GM12873 (cell line): ENCODE data around the gene HIF1A.

ENCODE experiments used
- CTCF ChIP-seq: IDR thresholded peaks from 2 replicates; pipeline ENCODE4 v1.5.1; 2012; ENCODE audit warnings: low read depth, mild to moderate bottlenecking, moderate library complexity, low read length, control low read depth; ENCODE audit not compliant: insufficient read depth; ENCODE audit errors: missing control alignments

The HIF1A gene

GRCh38 chr14:61724133-61724532 lies 28.8 kb downstream of the HIF1A start:
- no peak for TF ChIP-seq CTCF

- TF ChIP-seq CTCF: no peak
Measured at GRCh38 chr14:61726778-61727658, 31.7 kb downstream of the HIF1A start.

DNA sequence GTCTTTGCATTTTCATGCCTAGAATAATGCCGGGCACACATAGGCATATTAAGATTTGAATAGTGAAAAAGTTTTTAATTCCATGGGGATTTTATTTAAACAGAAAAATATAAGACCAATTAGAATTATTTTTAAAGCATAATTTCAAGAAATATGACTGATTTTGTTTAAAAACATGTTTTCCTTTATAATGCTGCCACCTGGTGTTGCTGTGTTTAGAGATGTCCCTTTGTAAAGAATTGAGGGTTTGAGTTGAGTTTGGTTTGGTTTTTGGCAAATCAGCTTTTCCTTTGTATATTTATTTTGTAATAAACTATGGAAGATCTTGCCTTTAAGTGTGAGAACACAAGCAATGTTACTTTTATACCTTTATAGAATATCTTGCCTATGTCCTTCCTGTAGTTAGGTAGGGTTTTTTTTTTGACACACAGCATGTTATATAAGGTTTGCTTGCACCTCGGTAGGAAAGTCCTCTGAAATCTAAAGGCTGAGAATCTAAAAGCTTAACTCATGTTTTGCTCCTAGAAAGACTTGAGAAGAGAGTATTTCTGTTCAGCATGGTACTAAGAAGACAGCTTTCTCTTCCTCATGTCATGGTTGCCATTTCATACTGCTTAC lies 35.6 kb downstream of the HIF1A start:
- TF ChIP-seq CTCF: no peak

GRCh38 chr14:61733972-61734371 lies 38.7 kb downstream of the HIF1A start:
- no peak for TF ChIP-seq CTCF

DNA sequence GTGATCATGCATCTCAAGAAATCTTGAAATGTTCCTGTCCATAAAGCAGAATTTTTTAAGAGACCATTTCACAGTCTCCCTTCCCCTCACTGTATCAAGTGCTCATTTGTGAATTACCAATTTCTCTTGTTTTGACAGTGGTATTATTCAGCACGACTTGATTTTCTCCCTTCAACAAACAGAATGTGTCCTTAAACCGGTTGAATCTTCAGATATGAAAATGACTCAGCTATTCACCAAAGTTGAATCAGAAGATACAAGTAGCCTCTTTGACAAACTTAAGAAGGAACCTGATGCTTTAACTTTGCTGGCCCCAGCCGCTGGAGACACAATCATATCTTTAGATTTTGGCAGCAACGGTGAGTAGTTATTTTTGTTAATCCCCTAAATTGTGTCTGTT lies 41.4 kb downstream of the HIF1A start:
- no peak for TF ChIP-seq CTCF

- no peak for TF ChIP-seq CTCF
Measured at GRCh38 chr14:61737915-61738314, 42.6 kb downstream of the HIF1A start.

DNA sequence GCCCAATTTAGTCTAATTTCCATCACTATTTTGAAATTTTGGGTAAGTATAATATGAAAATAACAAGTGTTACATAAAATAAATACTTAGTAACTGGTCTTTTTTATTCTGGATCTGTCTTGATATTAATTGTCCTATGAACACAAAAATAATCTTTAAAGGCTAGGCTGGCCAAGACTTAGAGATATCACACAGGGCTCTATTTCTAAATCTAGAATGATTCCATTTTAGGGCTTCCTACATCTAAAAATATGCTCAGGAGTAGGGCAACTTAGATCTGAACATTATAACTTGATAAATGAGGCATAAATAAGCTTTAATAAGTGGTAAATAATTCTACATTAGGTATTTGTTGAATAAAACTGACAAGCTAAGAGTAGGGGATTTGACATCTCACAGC lies 43.8 kb downstream of the HIF1A start:
- no peak for TF ChIP-seq CTCF
